ENCODE data around the gene TTLL5. TPM values are rescaled to one million over a fixed set of nuclear protein-coding genes. Genes with fewer than 3 reads are reported as not detected.

TTLL5 gene
- total and polyA plus RNA-seq, 2 of the 13 experiments (the other 11 are each of a cell fraction or from before 2014, with no cell fraction given): 11.8 to 18.8 TPM

GRCh38 chr14:75859746-75860145 lies 198.7 kb downstream of the TTLL5 start:
- no peak for FAIRE-seq
- TF ChIP-seq, protein P1, sequence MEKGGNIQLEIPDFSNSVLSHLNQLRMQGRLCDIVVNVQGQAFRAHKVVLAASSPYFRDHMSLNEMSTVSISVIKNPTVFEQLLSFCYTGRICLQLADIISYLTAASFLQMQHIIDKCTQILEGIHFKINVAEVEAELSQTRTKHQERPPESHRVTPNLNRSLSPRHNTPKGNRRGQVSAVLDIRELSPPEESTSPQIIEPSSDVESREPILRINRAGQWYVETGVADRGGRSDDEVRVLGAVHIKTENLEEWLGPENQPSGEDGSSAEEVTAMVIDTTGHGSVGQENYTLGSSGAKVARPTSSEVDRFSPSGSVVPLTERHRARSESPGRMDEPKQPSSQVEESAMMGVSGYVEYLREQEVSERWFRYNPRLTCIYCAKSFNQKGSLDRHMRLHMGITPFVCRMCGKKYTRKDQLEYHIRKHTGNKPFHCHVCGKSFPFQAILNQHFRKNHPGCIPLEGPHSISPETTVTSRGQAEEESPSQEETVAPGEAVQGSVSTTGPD (CRISPR knock-in tag; IDR thresholded peaks at IDR 0.05): no peak
- TF ChIP-seq EP300 (IDR thresholded peaks at IDR 0.05; ENCODE audit: low read depth in 2 of 2, low read length in 2 of 2) (no peak), EP300 (CRISPR knock-in tag; IDR thresholded peaks at IDR 0.05; ENCODE audit: borderline replicate concordance) (no peak)
- peaks cover 31% of the 10 kb centered on the region for H3K4me1 ChIP-seq (ENCODE audit: insufficient read depth, low read length)
- no peaks in the 10 kb centered on the region for H3K79me2 ChIP-seq (ENCODE audit: insufficient read depth, low read length)
- CTCF ChIA-PET (ENCODE audit: low intra/inter-chr PET ratio, low total read pairs): no interaction called here
- 95% methylated on average over 2 of the region's 3 CpGs for WGBS (ENCODE audit: low lambda C conversion rate)
- ATAC-seq: no peak
- no peaks in the 10 kb centered on the region; a peak in 1 of 5 replicates for H3K36me3 ChIP-seq (replicated peaks in 1 of 2; ENCODE audit: control insufficient read depth in 1 of 2, insufficient read depth in 2 of 2, low read length in 2 of 2)
- POLR2A ChIA-PET: no interaction called here
- no peaks in the 10 kb centered on the region for H4K20me1 ChIP-seq (ENCODE audit: insufficient read depth, low read length)
- H2AFZ ChIP-seq (ENCODE audit: low read length): no peak overlapping the region
- no peak overlapping the region for H3K4me3 ChIP-seq (replicated peaks in 1 of 3; ENCODE audit: insufficient read depth in 1 of 3, low read depth in 2 of 3, low read length in 3 of 3)
- intact Hi-C loops (cut with micrococcal nuclease; ENCODE audit: unreplicated experiment) (loop anchor here (5.0 to 10.0 kb wide), 2 partner anchors 32 to 145 kb away; no protein-coding TSS in a partner anchor), in situ Hi-C loops (cut with HindIII; ENCODE audit: extremely low pct_ligation_motif_present, low pct_unique_long_range_greater_than_20kb) (no loop called here)
- H3K27ac ChIP-seq (ENCODE audit: extremely low read length, insufficient read depth, low read length): no peak overlapping the region
- H3K4me2 ChIP-seq (ENCODE audit: low read depth, low read length): no peak overlapping the region
- DNase-seq (ENCODE audit: low spot score): no peak
- H3K27me3 ChIP-seq (ENCODE audit: control insufficient read depth in 1 of 2, insufficient read depth in 2 of 2, low read length in 2 of 2): no peaks in the 10 kb centered on the region
- no peaks in the 10 kb centered on the region for H3K9me3 ChIP-seq (ENCODE audit: low read length)
- no TSS peak for BruUV-seq (replicated peaks)
- H3K9ac ChIP-seq (ENCODE audit: insufficient read depth, low read depth, low read length): no peak overlapping the region

- CTCF ChIA-PET (ENCODE audit: low intra/inter-chr PET ratio, low total read pairs): no interaction called here
- Histone ChIP-seq H3K9me3 (ENCODE audit: low read length) (no peaks in the 10 kb centered on the region), H3K4me3 (replicated peaks in 1 of 3; ENCODE audit: insufficient read depth in 1 of 3, low read depth in 2 of 3, low read length in 3 of 3) (no peak overlapping the region; a peak in 1 of 6 replicates), H3K9ac (ENCODE audit: insufficient read depth, low read depth, low read length) (no peak overlapping the region), H3K4me2 (ENCODE audit: low read depth, low read length) (peak overlapping the region; percentile 47), H4K20me1 (ENCODE audit: insufficient read depth, low read length) (no peaks in the 10 kb centered on the region), H3K4me1 (ENCODE audit: insufficient read depth, low read length) (peaks cover 31% of the 10 kb centered on the region), H2AFZ (ENCODE audit: low read length) (no peak overlapping the region), H3K27me3 (ENCODE audit: control insufficient read depth in 1 of 2, insufficient read depth in 2 of 2, low read length in 2 of 2) (no peaks in the 10 kb centered on the region), H3K36me3 (replicated peaks in 1 of 2; ENCODE audit: control insufficient read depth in 1 of 2, insufficient read depth in 2 of 2, low read length in 2 of 2) (no peaks in the 10 kb centered on the region; a peak in 1 of 5 replicates), H3K27ac (ENCODE audit: extremely low read length, insufficient read depth, low read length) (peak overlapping the region; percentile 31), H3K79me2 (ENCODE audit: insufficient read depth, low read length) (no peaks in the 10 kb centered on the region)
- FAIRE-seq: no peak
- POLR2A ChIA-PET: no interaction called here
- ATAC-seq: peak; percentile 67
- intact Hi-C loops (cut with micrococcal nuclease; ENCODE audit: unreplicated experiment) (loop anchor here (5.0 to 10.0 kb wide), 2 partner anchors 33 to 146 kb away; no protein-coding TSS in a partner anchor), in situ Hi-C loops (cut with HindIII; ENCODE audit: extremely low pct_ligation_motif_present, low pct_unique_long_range_greater_than_20kb) (no loop called here)
- BruUV-seq (replicated peaks): no TSS peak
- WGBS (ENCODE audit: low lambda C conversion rate): 16% methylated on average over 5 of the region's 5 CpGs
- DNase-seq (ENCODE audit: low spot score): no peak
- TF ChIP-seq CTCF (CRISPR knock-in tag; IDR thresholded peaks at IDR 0.05) (peak; percentile 40), ZNF891 (CRISPR knock-in tag; IDR thresholded peaks at IDR 0.05) (no peak), STAG1 (CRISPR knock-in tag; IDR thresholded peaks at IDR 0.05) (peak; percentile 25; the same call in 1 of the 2 replicates)
Measured at GRCh38 chr14:75860561-75861160, 199.6 kb downstream of the TTLL5 start.
